GM11168 (cell line): Measurements from ENCODE around the gene ZSCAN26.

Source experiments
- in situ Hi-C: fragments of 300-500 bp; cut with MboI; formaldehyde crosslinking; loops from one replicate; pipeline ENCODE4 v1.12.0; 2022; ENCODE audit warnings: low sequenced_read_pairs; ENCODE audit not compliant: unreplicated experiment

The ZSCAN26 gene

DNA sequence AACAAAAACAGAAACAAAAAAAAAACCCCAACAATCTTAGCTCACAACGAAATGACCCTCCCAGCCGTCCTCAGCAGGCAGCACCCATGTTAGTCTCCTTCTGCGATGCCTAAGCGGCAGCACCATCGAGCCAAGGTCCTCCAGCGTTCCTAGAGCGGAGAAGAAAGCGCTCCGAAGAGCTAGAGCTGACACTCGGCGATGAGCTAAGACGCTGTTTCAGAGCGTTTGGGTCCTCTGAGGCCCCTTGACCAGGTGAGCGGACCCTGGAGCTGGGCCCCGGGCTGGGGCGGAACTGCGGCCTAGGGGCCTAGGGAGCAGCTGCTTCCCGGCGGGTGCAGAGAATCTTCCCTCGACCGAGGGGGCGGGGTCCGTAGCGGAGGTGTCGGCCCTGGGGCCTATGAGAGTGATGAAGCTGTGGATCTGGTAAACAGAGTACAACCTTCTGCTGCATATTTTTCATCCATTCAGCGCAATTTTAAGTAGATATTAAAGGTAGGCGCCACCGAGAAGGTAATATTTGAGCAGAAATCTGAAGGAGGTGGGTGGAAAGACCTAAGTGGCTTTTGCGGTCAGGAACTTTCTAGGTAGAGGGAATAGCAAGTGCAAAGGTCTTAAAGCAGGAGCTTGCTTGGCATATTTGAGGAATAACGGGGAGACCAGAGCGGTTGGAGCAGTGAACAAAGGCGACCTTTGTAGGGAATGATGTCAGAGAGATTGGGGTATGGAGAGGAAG, at the start of gene ZSCAN26:
ZSCAN26 (plus strand) TSS at position 182 of the 733 bp plus-strand sequence. CDS start 4,777 bp downstream, outside the sequence.
- in situ Hi-C loops = loop anchor here (10.0 kb wide), 1 partner anchor 88 kb away; no protein-coding TSS in a partner anchor

GRCh38 chr6:28217890-28218289, 49.1 kb upstream of the ZSCAN26 start:
- in situ Hi-C loops = no loop called here

DNA sequence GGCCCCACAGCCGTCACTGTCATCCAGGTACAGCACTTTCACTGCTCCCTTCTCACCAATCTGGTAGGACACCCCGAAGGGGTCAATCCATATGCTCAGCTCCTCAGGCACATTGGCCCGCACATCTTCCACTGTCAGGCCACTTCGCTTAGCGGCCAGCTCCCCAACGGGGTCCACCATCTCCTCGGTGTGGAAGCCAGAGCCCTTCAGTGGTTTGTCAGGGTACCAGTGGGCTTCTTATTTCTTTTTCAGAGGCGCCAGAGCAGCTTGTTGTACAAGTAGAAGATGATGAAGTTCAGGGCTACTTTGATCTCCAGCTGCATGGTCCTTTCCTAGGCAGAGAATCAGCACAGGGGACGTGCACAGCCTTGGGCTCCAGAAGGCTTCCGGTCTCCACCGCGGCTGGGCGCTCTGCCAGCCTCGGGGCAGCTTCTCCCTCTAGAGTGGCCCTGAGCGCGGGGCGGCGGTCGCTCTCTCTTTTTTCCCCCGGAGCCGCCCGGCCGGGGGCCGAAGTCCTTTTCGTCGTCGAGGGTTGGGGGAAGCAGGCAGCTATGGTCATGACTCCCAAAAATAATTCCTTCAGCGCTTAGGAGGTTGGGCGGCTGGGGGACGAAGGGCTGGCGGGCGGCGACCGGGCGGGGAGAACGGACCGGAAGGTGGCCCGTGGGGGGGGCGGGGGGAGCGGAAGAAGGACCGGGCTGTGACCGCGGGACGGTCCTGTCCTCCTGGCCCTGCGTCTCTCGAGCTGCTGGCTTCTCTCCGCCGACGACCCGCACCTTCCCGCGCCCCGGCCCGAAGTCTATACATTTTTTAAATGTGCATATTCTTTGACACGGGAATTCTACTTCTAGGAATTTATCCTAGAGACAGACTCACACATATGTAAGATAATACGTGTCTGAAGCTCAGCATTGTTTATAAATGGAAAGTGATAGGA, 48.4 kb upstream of the ZSCAN26 start:
- in situ Hi-C loops = no loop called here

GRCh38 chr6:28220257-28221133, 46.4 kb upstream of the ZSCAN26 start:
- in situ Hi-C loops = no loop called here

DNA sequence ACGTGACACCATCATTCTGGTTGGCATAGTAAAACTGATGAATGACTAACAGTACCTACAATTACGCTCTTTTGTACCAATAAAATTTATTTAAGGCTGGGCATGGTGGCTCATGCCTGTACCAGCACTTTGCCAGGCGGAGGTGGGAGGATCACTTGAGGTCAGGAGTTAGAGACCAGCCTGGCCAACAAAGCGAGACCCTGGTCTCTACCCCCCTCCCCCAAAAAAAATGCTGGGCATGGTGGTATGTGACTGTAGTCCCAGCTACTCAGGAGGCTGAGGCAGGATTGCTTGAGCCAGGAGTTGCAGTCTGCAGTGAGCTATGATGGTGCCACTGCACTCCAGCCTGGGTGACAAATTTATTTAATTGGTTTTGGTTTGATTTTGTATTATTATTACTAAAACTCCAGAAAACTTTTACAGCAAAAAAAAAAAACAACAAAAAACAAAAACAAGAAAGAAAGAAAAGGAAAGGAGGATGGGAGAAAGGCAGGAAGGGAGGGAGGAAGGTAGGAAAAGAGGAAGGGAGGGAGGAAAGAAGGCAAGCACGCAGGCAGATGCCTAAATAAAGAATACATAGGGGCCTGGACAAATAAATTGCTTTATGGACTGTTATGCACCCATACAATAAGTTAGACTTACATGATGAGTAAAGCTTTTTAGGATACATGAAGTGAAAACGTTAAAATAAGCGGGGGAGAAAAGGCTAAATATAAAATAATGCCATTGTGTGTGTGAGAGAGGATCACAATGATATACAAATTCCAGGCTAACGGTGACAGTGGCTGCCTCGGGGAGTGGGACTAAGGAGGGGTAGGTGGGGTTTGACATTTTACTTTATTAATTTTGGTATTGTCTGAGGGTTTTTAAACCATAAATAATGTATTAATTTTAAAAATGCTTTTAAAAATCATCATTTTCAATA, 42.5 kb upstream of the ZSCAN26 start:
- in situ Hi-C loops = no loop called here

GRCh38 chr6:28225056-28225834, 41.7 kb upstream of the ZSCAN26 start, which contains the start of gene ZSCAN9:
Gene ZSCAN9, plus strand, starts transcription at chr6:28225275. Its CDS starts 1,810 bp downstream, at chr6:28227085.
- in situ Hi-C loops = no loop called here

- in situ Hi-C loops = no loop called here
Observed at GRCh38 chr6:28226460-28226859, 40.5 kb upstream of the ZSCAN26 start.

DNA sequence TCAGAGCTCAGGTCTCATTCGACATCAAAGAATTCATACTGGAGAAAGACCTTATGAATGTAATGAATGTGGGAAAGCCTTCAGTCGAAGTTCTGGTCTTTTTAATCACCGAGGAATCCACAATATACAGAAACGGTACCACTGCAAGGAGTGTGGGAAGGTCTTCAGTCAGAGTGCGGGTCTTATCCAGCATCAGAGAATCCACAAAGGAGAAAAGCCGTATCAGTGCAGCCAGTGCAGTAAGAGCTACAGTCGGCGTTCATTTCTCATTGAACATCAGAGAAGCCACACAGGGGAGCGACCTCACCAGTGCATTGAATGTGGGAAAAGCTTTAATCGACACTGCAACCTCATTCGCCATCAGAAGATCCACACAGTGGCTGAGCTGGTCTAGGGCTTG, 34.2 kb upstream of the ZSCAN26 start:
- in situ Hi-C loops = no loop called here

DNA sequence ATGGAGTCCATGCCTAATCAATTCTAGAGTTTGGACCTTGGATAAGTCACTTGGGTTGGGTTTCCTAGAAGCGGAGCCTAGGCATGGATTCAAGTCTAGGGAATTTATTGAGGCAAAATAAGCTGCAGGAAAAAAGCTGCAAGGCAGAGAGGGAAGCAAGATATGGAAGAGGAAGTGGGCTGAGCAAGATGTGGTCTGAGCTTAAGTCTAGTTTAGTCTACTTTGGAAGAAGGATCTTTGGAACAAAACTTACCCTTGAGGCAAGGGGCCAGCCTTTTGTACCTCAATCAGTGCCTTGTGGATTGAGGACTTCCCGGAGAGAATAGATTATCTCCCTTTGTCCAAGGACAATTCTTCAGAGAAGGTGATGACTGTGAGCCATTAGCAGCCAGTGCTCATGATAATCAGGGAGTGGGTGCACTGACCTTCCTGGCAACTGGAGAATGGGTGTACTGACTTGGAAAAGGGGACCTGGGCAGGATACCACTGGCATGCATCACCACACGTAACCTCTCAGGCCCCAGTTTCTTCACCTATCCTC, 31.0 kb upstream of the ZSCAN26 start:
- in situ Hi-C loops = no loop called here

DNA sequence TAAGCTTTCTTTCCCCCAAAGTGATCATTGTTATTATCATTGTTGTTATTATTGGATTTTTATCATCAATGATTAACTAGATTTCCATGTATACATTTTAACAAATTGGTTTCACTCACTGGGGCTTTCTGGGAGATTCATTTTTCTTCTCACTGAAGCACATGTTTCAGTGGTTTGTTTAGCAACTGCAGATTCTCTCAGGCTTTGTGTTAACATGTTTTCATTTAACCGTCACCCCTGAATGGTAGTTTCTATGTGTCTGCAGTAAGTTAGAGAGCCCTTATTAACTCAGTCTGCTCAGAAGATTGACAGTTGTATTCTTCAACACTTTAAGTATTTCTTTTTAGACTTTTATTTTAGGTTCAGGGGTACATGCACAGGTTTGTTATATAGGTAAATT, 27.3 kb upstream of the ZSCAN26 start:
- in situ Hi-C loops = no loop called here

DNA sequence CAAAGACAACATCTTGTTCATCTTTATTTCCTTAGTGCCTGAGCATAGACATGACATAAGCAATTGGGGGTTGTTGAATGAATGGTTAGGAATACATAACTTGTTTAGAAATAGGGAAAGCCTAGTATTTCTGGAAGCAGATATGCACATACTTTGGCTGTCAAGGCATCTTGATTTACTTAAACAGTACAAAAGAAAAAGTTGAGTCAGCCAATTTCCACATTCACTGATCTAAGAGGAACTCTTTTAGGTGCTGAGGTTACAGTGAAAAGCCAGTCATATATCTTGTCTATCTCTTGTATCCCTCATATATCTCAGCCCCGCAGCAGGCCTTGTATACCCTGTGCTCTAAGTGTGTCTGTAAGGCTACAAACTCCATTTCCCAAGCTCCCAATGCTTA, 26.5 kb upstream of the ZSCAN26 start:
- in situ Hi-C loops = no loop called here

DNA sequence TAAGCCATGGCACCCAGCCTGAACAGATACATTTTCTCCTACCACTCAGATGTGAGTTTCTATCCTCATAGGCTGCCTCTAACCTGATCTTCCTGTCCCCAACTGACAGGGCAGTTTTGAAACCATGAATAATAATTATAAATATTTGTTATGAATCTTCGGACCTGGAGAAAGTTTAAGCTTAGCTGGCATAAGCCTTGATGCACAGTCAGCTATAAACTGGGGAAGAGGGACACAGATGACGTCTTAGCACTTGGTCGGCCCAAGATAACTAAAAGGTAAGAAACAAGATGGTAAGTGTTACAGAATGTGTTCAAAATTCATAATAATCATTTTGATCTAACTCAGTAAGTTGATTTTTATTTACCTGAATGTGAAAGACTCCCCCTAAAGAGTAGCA, 23.0 kb upstream of the ZSCAN26 start:
- in situ Hi-C loops = no loop called here

DNA sequence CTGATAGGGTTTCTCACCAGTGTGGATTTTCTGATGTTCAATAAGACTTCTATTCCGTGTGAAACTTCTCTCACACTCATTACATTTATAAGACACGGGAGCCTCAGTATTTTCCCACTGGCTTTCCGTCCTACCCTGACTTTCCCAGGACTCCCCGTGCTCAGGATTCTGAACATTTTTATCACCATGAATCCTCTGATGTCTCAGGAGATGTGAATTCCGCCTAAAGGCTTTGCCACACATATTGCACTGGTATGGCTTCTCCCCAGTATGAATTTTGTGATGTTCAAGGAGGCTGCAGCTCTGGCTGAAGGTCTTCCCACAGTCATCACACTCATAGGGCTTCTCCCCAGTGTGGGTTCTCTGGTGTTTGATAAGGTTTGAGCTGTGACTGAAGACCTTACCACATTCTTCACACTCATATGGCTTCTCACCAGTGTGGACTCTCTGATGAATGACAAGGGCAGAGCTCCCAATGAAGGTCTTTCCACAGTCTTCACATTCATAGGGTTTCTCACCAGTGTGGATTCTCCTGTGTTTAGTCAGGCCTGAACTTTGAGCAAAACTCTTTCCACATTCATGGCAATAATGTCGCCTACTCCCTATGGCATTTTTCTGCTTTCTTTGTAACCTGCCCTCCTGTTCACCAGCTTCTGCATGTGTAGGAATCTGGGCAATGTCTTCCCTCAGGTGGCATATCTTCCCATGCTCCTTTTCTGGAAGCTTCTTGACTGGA, 21.6 kb upstream of the ZSCAN26 start:
- in situ Hi-C loops = no loop called here

DNA sequence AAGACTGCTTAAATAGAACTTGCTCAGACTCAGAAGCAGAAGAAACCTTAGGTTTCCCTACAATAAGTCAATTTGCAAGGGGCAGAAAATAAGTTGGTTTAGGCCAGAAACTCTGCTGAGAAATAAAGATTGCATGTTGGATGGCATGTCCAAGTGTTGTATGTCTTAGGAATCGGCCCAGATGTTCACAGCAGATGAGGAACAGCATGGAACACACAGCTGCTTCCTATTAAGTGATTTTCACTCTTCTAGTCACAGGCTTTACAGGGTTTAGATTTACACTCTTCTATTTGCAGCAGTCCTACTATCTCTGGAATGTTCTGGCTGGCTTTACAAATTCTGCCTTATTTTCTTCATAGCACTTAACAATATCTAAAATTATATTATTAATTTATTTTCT, 18.0 kb upstream of the ZSCAN26 start:
- in situ Hi-C loops = no loop called here

- in situ Hi-C loops = no loop called here
Observed at GRCh38 chr6:28250747-28251146, 16.2 kb upstream of the ZSCAN26 start.

DNA sequence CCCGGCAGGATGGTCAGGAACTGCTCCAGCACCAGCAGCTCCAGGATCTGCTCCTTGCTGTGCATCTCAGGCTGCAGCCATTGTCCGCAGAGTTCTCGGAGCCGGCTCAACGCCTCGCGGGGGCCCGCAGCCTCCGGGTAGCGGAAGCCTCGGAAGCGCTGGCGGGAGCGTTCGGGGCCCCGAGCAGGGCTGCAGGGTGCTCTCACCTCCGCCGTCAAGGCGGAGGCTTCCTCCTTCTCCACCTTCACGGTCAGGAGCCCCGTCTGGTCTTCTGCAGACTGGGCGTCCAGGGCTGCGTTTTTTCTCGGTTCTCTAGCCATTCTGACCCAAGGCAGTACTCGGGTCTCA, 15.3 kb upstream of the ZSCAN26 start:
- in situ Hi-C loops = no loop called here
